Neural cell (in vitro differentiated cells): Measurements from ENCODE around the gene LENG9. TPM values are rescaled to one million over a fixed set of nuclear protein-coding genes. Genes with fewer than 3 reads are reported as not detected.
"Not testable (repeated sequence)": the region's sequence is repeated elsewhere in the genome, so short reads cannot be mapped to it uniquely, and the experiment has no call there.

Experiments used
- H2AFZ ChIP-seq: fragments of 200-600, 300-800 bp; sonication (generic), shearing (Covaris generic); 2 replicates; pipeline ENCODE4 v1.6.0; 2014; ENCODE audit warnings: low read depth, mild to moderate bottlenecking, antibody characterized with exemption, low read length, moderate library complexity
- H3F3A ChIP-seq: fragments of 200-600 bp; shearing (Covaris generic); 2 replicates; pipeline ENCODE4 v1.6.1; 2016; ENCODE audit warnings: mild to moderate bottlenecking, moderate library complexity, mixed read lengths, antibody characterized with exemption, low read length; ENCODE audit not compliant: insufficient read depth, poor library complexity, severe bottlenecking
- H3K27ac ChIP-seq: fragments of 200-600, 300-800 bp; sonication (generic), shearing (Covaris generic); 2 replicates; pipeline ENCODE4 v1.5.1; 2014; ENCODE audit warnings: mild to moderate bottlenecking, low read length, moderate library complexity
- H3K27me3 ChIP-seq: fragments of 300-800, 200-600 bp; sonication (generic), shearing (Covaris generic); 2 replicates; pipeline ENCODE4 v1.6.0; 2014; ENCODE audit warnings: mild to moderate bottlenecking, low read depth, low read length, moderate library complexity; ENCODE audit not compliant: insufficient read depth
- H3K36me3 ChIP-seq: fragments of 300-800, 200-600 bp; sonication (generic), shearing (Covaris generic); 2 replicates; pipeline ENCODE4 v1.5.1; 2014; ENCODE audit warnings: mild to moderate bottlenecking, antibody characterized with exemption, low read length, moderate library complexity; ENCODE audit not compliant: insufficient read depth
- H3K4me2 ChIP-seq: fragments of 300-800, 200-600 bp; sonication (generic), shearing (Covaris generic); 2 replicates; pipeline ENCODE4 v1.6.0; 2014; ENCODE audit warnings: mild to moderate bottlenecking, low read length
- H3K4me3 ChIP-seq: fragments of 300-800, 200-600 bp; sonication (generic), shearing (Covaris generic); 2 replicates; pipeline ENCODE4 v1.5.1; 2014; ENCODE audit warnings: mild to moderate bottlenecking, low read length, moderate library complexity
- H3K79me2 ChIP-seq: fragments of 200-600 bp; shearing (Covaris generic); replicated peaks from 2 replicates; pipeline ENCODE4 v1.6.0; 2014; ENCODE audit warnings: mild to moderate bottlenecking, low read length, moderate library complexity; ENCODE audit not compliant: insufficient read depth
- H3K9ac ChIP-seq: fragments of 300-800, 200-600 bp; sonication (generic), shearing (Covaris generic); 2 replicates; pipeline ENCODE4 v1.6.1; 2016; ENCODE audit warnings: mild to moderate bottlenecking, low read length, mixed read lengths
- H3K9me2 ChIP-seq: fragments of 200-600 bp; shearing (Covaris generic); 2 replicates; pipeline ENCODE4 v1.6.1; 2016; ENCODE audit warnings: mild to moderate bottlenecking, low read length, mixed read lengths; ENCODE audit not compliant: insufficient read depth
- H3K9me3 ChIP-seq: fragments of 200-600, 300-800 bp; sonication (generic), shearing (Covaris generic); 2 replicates; pipeline ENCODE4 v1.6.1; 2016; ENCODE audit warnings: mild to moderate bottlenecking, mixed run types, low read length, moderate library complexity, mixed read lengths
- H4K20me1 ChIP-seq: fragments of 200-600 bp; shearing (Covaris generic); 2 replicates; pipeline ENCODE4 v1.6.1; 2016; ENCODE audit warnings: mild to moderate bottlenecking, mixed run types; ENCODE audit not compliant: insufficient read depth
- POLR2AphosphoS5 ChIP-seq: IDR thresholded peaks from 2 replicates; pipeline ENCODE4 v1.6.1; 2012
- RAD21 ChIP-seq: fragments of 450-650 bp; conservative IDR thresholded peaks from 2 replicates; pipeline ENCODE4 v1.6.1; 2014; ENCODE audit warnings: antibody characterized with exemption, mild to moderate bottlenecking, moderate library complexity
- REST ChIP-seq: IDR thresholded peaks from 2 replicates; pipeline ENCODE4 v1.6.1; 2012; ENCODE audit warnings: borderline replicate concordance
- SMC3 ChIP-seq: fragments of 450-650 bp; conservative IDR thresholded peaks from 2 replicates; pipeline ENCODE4 v1.6.1; 2014; ENCODE audit warnings: antibody characterized with exemption, mild to moderate bottlenecking, moderate library complexity; ENCODE audit not compliant: poor library complexity
- TAF1 ChIP-seq: IDR thresholded peaks from 2 replicates; pipeline ENCODE4 v1.6.1; 2012; ENCODE audit warnings: low read depth
- polyA plus RNA-seq: library from polyadenylated mRNA; depleted of rRNA; stranded (reverse); fragments of >200 nt; gene quantifications from 2 replicates; pipeline ENCODE4 v1.2.3, GENCODE V29; 2014
- TF ChIP-seq, protein P1 (sequence below): fragments of 450-650 bp; IDR thresholded peaks from 2 replicates; pipeline ENCODE4 v1.5.1; 2014; ENCODE audit warnings: antibody characterized with exemption, mild to moderate bottlenecking, moderate library complexity; ENCODE audit not compliant: poor library complexity, severe bottlenecking

Gene LENG9
- polyA plus RNA-seq, 1 donor from 2014 or later, result 0.58 TPM

GRCh38 chr19:54507038-54507717 is 43.6 kb upstream of the LENG9 start:
- not testable (repeated sequence) for H3F3A ChIP-seq, H3K27me3 ChIP-seq, H3K9ac ChIP-seq, H3K36me3 ChIP-seq, H3K9me3 ChIP-seq, H2AFZ ChIP-seq, H4K20me1 ChIP-seq, H3K9me2 ChIP-seq, H3K4me2 ChIP-seq, H3K79me2 ChIP-seq, H3K27ac ChIP-seq, H3K4me3 ChIP-seq

GRCh38 chr19:54506079-54506478 is 42.5 kb upstream of the LENG9 start:
- Histone ChIP-seq H3K9me3 (no peaks in the 10 kb centered on the region), H2AFZ (no peak overlapping the region), H3K9me2 (no peaks in the 10 kb centered on the region), H3K4me3 (no peak overlapping the region), H3K79me2 (no peaks in the 10 kb centered on the region), H3K36me3 (no peaks in the 10 kb centered on the region), H4K20me1 (no peaks in the 10 kb centered on the region), H3K27me3 (no peaks in the 10 kb centered on the region), H3K27ac (no peak overlapping the region), H3F3A (no peaks in the 10 kb centered on the region), H3K4me2 (no peak overlapping the region), H3K9ac (no peak overlapping the region)
- TF ChIP-seq TAF1 (no peak), RAD21 (no peak), REST (no peak), SMC3 (no peak), POLR2AphosphoS5 (no peak)
- TF ChIP-seq, protein P1, sequence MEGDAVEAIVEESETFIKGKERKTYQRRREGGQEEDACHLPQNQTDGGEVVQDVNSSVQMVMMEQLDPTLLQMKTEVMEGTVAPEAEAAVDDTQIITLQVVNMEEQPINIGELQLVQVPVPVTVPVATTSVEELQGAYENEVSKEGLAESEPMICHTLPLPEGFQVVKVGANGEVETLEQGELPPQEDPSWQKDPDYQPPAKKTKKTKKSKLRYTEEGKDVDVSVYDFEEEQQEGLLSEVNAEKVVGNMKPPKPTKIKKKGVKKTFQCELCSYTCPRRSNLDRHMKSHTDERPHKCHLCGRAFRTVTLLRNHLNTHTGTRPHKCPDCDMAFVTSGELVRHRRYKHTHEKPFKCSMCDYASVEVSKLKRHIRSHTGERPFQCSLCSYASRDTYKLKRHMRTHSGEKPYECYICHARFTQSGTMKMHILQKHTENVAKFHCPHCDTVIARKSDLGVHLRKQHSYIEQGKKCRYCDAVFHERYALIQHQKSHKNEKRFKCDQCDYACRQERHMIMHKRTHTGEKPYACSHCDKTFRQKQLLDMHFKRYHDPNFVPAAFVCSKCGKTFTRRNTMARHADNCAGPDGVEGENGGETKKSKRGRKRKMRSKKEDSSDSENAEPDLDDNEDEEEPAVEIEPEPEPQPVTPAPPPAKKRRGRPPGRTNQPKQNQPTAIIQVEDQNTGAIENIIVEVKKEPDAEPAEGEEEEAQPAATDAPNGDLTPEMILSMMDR, result no peak

- H3K4me2 ChIP-seq, H4K20me1 ChIP-seq, H3K27me3 ChIP-seq, H3K36me3 ChIP-seq, H3F3A ChIP-seq, H3K9me3 ChIP-seq, H3K79me2 ChIP-seq, H3K27ac ChIP-seq, H2AFZ ChIP-seq, H3K9me2 ChIP-seq, H3K4me3 ChIP-seq, H3K9ac ChIP-seq: not testable (repeated sequence)
Measured at GRCh38 chr19:54505542-54505941, 42.0 kb upstream of the LENG9 start.
